Ammon's horn (tissue), 1 donor: ENCODE data around the gene FHOD3.

ENCODE experiments used
- DNase-seq: peaks from one replicate; pipeline ENCODE4 v3.0.0-alpha.2; 2016; ENCODE audit warnings: low spot score

Gene FHOD3

GRCh38 chr18:36593001-36593400 lies 295.5 kb downstream of the FHOD3 start:
- DNase-seq = no peak

DNA sequence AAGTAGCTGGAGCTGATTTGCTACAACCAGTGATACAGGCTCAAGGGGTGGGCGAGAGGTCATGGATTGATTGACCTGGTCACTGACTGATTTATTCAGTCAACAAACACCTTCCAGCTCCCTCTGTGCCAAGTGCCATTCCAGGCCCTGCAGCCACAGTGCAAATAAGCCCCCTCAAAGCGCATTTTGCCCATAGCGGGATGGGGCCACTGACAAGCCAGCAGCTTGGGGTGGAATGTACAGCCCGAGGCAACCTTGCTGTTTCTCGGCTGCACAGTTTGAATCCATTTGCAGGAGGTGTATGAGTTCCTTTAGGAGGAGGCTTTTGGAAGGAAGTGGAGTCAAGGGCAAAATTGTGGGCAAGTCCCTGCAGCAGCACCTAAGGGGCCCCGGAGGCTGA lies 296.1 kb downstream of the FHOD3 start:
- DNase-seq = no peak

DNA sequence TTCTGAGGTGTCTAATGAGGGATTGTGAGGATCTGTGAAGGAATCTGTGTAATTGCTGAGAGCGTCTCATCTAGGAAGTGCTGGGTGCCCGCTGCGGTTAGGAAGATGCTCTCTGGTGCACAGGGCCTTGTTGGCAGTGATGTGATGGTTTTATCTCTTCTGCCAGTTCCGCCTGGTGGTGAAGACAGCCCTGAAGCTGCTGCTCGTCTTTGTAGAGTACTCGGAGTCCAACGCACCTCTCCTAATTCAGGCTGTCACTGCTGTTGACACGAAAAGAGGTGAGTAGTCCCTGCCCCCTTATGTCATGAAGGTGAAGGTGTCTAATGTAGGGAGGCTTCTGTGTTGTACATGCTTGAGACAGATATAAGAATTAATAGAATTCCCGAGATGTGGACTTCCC lies 297.1 kb downstream of the FHOD3 start:
- no peak for DNase-seq

- DNase-seq = no peak
Observed at GRCh38 chr18:36595046-36595817, 297.7 kb downstream of the FHOD3 start.

GRCh38 chr18:36595818-36596215 lies 298.3 kb downstream of the FHOD3 start:
- DNase-seq = no peak

DNA sequence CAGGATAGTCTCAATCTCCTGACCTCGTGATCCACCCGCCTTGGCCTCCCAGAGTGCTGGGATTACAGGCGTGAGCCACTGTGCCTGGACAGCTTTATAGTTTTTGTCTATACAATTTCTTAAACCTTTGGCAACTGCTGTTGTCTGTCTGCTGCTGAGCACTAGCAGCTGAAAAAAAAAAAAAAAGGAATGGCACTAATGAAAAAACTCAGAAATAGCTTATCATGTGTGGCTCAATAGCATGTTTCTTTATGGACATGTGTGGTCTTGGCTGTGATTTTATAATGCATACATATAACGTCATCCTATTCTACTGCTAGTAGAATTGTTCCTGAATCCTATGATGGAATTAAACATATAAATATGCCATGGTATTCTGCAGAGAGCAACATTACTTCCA lies 300.1 kb downstream of the FHOD3 start:
- no peak for DNase-seq

GRCh38 chr18:36600548-36600947 lies 303.0 kb downstream of the FHOD3 start:
- DNase-seq = no peak

DNA sequence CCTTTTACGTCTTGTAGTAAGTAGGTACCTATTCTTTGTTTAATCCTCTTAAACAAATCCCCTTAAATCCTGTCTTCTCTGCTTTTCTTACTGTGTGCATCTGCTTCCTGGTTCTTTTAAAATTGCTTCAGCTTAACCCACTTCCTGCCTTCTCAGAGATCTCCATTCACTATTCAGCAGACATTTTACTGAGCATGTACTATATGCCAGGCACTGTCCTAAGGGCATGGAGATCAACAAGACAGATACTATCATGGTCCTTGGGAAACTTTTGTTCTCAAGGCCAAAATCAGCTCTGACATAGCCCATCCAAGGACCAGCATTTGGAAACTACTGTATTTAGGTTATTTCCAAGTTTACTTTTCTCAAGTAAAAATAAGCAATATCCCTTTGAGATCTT lies 303.8 kb downstream of the FHOD3 start:
- no peak for DNase-seq

DNA sequence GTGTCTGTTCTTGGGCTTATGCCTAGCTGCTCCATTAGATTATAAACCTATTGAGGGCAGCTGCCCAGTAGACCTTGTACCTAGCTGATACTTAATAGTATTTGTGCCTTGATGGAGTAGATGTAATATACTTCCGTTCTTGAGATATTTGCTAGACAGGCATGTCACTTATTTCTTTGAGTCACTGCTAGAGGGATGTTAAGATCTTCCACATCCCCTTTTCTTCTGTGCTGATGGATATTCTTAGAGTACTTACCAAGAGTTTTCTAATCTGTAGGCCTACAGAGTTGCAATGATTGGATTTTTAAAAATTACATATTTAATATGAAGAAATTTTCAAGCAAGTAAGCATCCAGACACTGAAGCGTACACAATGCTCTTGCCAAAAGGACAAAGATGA lies 304.6 kb downstream of the FHOD3 start:
- no peak for DNase-seq

DNA sequence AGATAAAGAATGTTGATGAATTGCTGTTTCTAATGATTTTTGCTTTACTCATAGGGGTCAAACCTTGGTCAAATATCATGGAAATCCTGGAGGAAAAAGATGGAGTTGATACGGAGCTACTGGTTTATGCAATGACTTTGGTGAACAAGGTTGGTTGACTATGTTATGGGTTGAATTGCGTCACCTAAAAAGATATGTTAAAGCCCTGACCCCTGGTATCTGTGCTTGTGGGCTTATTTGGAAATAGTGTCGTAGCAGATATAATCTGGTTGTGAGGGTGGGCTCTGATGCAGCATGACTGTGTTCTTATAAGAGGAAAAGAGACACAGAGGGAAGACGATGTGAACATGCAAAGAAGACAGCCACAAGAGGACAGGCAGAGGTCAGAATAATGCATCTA lies 305.1 kb downstream of the FHOD3 start:
- no peak for DNase-seq

DNA sequence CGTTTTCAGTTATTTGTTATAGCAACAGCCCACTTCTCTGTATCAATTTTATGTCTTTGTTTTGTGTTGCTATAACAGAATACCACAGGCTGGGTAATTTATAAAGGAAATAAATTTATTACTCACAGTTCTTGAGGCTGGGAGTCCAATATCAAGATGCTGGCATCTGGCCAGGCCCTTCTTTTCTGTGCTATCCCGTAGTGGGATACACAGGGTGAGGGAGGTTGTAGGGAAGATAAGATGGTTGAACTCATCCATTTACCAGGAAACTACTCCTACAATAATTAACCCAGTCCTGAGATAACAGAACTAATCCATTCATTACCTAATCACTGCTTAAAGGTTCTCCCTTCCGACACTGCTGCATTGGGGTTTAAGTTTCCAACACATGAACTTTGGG lies 310.6 kb downstream of the FHOD3 start:
- no peak for DNase-seq

- no peak for DNase-seq
Observed at GRCh38 chr18:36610258-36610657, 312.7 kb downstream of the FHOD3 start.

DNA sequence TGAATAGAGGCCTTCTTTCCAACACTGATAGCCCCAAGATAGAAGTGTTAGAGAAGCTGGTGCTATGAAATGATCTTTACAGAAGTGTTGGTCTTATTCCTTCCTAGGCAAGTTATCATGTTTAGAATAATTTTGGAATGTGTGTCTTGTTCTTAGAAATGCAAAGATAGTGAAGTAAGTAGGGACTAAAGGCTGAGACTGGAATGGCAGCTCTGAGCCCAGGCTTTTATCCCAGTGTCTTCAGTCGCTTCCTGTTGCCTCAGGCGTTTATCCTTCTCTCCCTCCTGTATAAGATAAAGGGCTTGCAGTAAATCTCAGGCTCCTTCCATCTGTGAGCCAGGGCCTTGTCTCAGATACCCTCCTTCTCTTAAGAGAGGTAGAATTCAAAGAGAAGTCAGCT lies 313.1 kb downstream of the FHOD3 start:
- no peak for DNase-seq

GRCh38 chr18:36613069-36613468 lies 315.6 kb downstream of the FHOD3 start:
- no peak for DNase-seq

- DNase-seq = no peak
Observed at GRCh38 chr18:36613810-36614209, 316.3 kb downstream of the FHOD3 start.

- no peak for DNase-seq
Observed at GRCh38 chr18:36620788-36621187, 323.3 kb downstream of the FHOD3 start.

DNA sequence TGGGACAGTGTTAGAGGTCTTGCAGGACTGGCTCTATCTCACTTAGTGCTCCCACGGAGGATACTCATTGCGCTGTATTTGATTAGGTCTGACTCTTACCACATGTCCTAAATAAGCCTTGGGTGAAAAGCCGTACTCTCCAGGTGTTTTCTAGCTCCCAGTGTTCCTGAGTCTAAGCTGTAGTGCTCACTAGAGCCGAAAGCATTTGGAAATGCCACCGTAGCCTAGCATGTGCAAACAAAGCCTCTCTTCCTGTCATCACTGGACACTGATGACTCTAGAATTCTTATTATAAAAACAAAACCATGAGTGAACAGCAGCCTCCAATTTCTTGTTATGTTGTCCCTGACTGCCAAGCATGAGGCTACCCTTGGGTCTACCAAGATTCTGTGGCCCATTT lies 325.1 kb downstream of the FHOD3 start:
- DNase-seq = no peak

DNA sequence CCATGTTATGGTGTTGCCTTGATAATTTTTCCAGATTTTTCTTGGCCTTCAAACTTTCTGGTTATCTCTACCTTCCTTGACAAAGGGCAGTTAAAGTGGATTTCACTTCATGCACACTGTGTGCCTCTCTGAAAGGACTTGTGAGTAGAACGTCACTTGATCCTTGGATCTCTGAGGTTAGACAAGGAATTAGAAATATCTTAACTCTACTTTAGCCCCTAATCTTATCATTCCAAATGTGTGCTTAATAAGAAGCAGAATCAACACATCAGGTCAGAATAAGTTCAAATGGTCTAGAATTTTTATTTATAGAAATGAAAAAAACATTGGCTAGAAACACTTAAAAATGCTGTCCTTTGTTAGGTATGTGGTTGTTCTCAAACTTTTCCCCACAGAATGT lies 325.6 kb downstream of the FHOD3 start:
- DNase-seq = no peak

DNA sequence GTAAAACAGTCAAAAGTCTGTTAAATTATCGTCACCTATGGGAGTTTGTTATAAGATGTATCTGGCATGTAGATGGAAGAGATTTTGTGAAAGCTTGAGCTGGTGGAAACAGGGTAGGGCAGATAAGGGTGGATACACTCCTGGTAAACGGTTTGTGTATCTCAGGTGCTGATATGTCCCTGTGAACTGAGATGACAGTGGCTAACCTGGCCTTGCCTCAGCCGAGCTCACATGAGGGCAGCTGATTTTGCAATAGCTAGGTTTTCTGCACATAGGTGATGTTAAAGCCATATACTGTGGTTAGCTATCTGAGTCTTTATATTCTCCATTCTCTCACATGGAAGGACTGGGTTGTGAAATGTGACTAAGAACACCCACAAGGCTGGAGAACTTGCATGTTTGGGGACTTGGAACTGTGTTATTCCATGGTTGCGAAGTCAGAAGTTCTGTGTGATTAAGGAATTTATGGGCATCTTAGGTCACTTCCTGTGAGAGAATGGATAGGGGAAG lies 326.2 kb downstream of the FHOD3 start:
- DNase-seq = no peak

GRCh38 chr18:36624451-36625167 lies 327.1 kb downstream of the FHOD3 start:
- no peak for DNase-seq

GRCh38 chr18:36625386-36625785 lies 327.9 kb downstream of the FHOD3 start:
- no peak for DNase-seq

- no peak for DNase-seq
Observed at GRCh38 chr18:36627637-36628036, 330.1 kb downstream of the FHOD3 start.

- no peak for DNase-seq
Observed at GRCh38 chr18:36628435-36629137, 331.1 kb downstream of the FHOD3 start.
